GM19025 (cell line): ENCODE data around the gene FHIT.

Experiments used
- ATAC-seq: cut with Tn5 transposase; IDR thresholded peaks from one replicate; pipeline ENCODE4 v1.9.1; 2021; ENCODE audit warnings: mild to moderate bottlenecking, low read depth, moderate library complexity; ENCODE audit not compliant: unreplicated experiment

FHIT gene

GRCh38 chr3:60053526-60054265 lies 1197.6 kb downstream of the FHIT start:
- no peak for ATAC-seq

- ATAC-seq = no peak
Observed at GRCh38 chr3:60048447-60048848, 1202.8 kb downstream of the FHIT start.

GRCh38 chr3:60047426-60048200 lies 1203.6 kb downstream of the FHIT start:
- no peak for ATAC-seq

- ATAC-seq = no peak
Observed at GRCh38 chr3:60046210-60046609, 1205.0 kb downstream of the FHIT start.

- ATAC-seq = no peak
Observed at GRCh38 chr3:60045686-60046085, 1205.6 kb downstream of the FHIT start.

- ATAC-seq = no peak
Observed at GRCh38 chr3:60036803-60037202, 1214.4 kb downstream of the FHIT start.

GRCh38 chr3:60033901-60034453 lies 1217.3 kb downstream of the FHIT start:
- ATAC-seq = no peak

- ATAC-seq = no peak
Observed at GRCh38 chr3:60030982-60031381, 1220.3 kb downstream of the FHIT start.

GRCh38 chr3:60028233-60028632 lies 1223.0 kb downstream of the FHIT start:
- no peak for ATAC-seq

GRCh38 chr3:60027335-60027734 lies 1223.9 kb downstream of the FHIT start:
- no peak for ATAC-seq

- no peak for ATAC-seq
Observed at GRCh38 chr3:60025096-60026050, 1225.9 kb downstream of the FHIT start.

- no peak for ATAC-seq
Observed at GRCh38 chr3:60024400-60024799, 1226.9 kb downstream of the FHIT start.

GRCh38 chr3:60023189-60023588 lies 1228.1 kb downstream of the FHIT start:
- no peak for ATAC-seq

GRCh38 chr3:60017631-60018030 lies 1233.6 kb downstream of the FHIT start:
- no peak for ATAC-seq

GRCh38 chr3:60015032-60015705 lies 1236.1 kb downstream of the FHIT start:
- no peak for ATAC-seq

GRCh38 chr3:60013241-60013640 lies 1238.0 kb downstream of the FHIT start:
- ATAC-seq = no peak

- no peak for ATAC-seq
Observed at GRCh38 chr3:60011218-60011617, 1240.0 kb downstream of the FHIT start.

- ATAC-seq = peak; percentile 57
Observed at GRCh38 chr3:60010781-60011180, 1240.5 kb downstream of the FHIT start.

GRCh38 chr3:60009931-60010478 lies 1241.2 kb downstream of the FHIT start:
- no peak for ATAC-seq

- no peak for ATAC-seq
Observed at GRCh38 chr3:60001369-60001768, 1249.9 kb downstream of the FHIT start.
